NCI-H1694 treated with DMSO at 0.1 percent for 48 hours (cell line): ENCODE data around the gene ABCB1.

Source experiments
- DNase-seq: peaks from one replicate; lab custom pipeline; 2025; lab: John Stamatoyannopoulos, UW

ABCB1 gene

GRCh38 chr7:87513735-87514335 is 86.8 kb downstream of the ABCB1 start:
- no peak for DNase-seq

- no peak for DNase-seq
Measured at GRCh38 chr7:87512906-87513305, 87.8 kb downstream of the ABCB1 start.

- no peak for DNase-seq
Measured at GRCh38 chr7:87511510-87511909, 89.2 kb downstream of the ABCB1 start.

GRCh38 chr7:87510411-87510875 is 90.2 kb downstream of the ABCB1 start:
- DNase-seq = no peak

GRCh38 chr7:87507446-87507845 is 93.2 kb downstream of the ABCB1 start:
- no peak for DNase-seq

GRCh38 chr7:87506246-87507180 is 94.2 kb downstream of the ABCB1 start:
- no peak for DNase-seq

- no peak for DNase-seq
Measured at GRCh38 chr7:87505557-87506245, 95.0 kb downstream of the ABCB1 start.

- DNase-seq = no peak
Measured at GRCh38 chr7:87505122-87505521, 95.6 kb downstream of the ABCB1 start.

GRCh38 chr7:87499494-87499893 is 101.2 kb downstream of the ABCB1 start:
- DNase-seq = no peak

- no peak for DNase-seq
Measured at GRCh38 chr7:87498893-87499292, 101.8 kb downstream of the ABCB1 start.

GRCh38 chr7:87497482-87497881 is 103.2 kb downstream of the ABCB1 start:
- no peak for DNase-seq

- DNase-seq = no peak
Measured at GRCh38 chr7:87495366-87495765, 105.3 kb downstream of the ABCB1 start.

GRCh38 chr7:87494454-87494853 is 106.2 kb downstream of the ABCB1 start:
- no peak for DNase-seq

GRCh38 chr7:87483131-87483530 is 117.6 kb downstream of the ABCB1 start:
- no peak for DNase-seq

- no peak for DNase-seq
Measured at GRCh38 chr7:87482115-87482514, 118.6 kb downstream of the ABCB1 start.

- DNase-seq = no peak
Measured at GRCh38 chr7:87480386-87480785, 120.3 kb downstream of the ABCB1 start.

- no peak for DNase-seq
Measured at GRCh38 chr7:87479951-87480350, 120.7 kb downstream of the ABCB1 start.

GRCh38 chr7:87476179-87476557 is 124.5 kb downstream of the ABCB1 start:
- no peak for DNase-seq

GRCh38 chr7:87475359-87476178 is 125.1 kb downstream of the ABCB1 start, which contains the start of gene ABCB4:
TSS of gene ABCB4 (minus strand) at chr7:87475680. CDS start at chr7:87475465, 215 bp downstream.
- no peak for DNase-seq

GRCh38 chr7:87474533-87475358 is 125.9 kb downstream of the ABCB1 start:
- DNase-seq = no peak

- DNase-seq = no peak
Measured at GRCh38 chr7:87473986-87474385, 126.7 kb downstream of the ABCB1 start.
